SU-DHL-6 (cell line): ENCODE data around the gene AKAP11.

Experiments used
- H2AFZ ChIP-seq: fragments of 200-600 bp; sonication (generic); 2 replicates; pipeline ENCODE4 v1.6.1; 2014; ENCODE audit warnings: low read depth, mild to moderate bottlenecking, moderate library complexity, mixed read lengths, antibody characterized with exemption, low read length; ENCODE audit not compliant: severe bottlenecking
- H3F3A ChIP-seq: fragments of 200-600 bp; shearing (Covaris generic); 2 replicates; pipeline ENCODE4 v1.6.0; 2016; ENCODE audit warnings: antibody characterized with exemption, mild to moderate bottlenecking; ENCODE audit not compliant: insufficient read depth
- H3K27ac ChIP-seq: fragments of 200-600 bp; sonication (generic); 2 replicates; pipeline ENCODE4 v1.5.1; 2016; ENCODE audit warnings: low read depth, mild to moderate bottlenecking, low read length, moderate library complexity, mixed read lengths
- H3K27me3 ChIP-seq: fragments of 200-600 bp; sonication (generic), shearing (Covaris generic); 2 replicates; pipeline ENCODE4 v1.6.0; 2014; ENCODE audit warnings: mild to moderate bottlenecking, low read length
- H3K36me3 ChIP-seq: fragments of 200-600 bp; sonication (generic); 2 replicates; pipeline ENCODE4 v1.6.1; 2014; ENCODE audit warnings: mild to moderate bottlenecking, low read length, mixed read lengths
- H3K4me2 ChIP-seq: fragments of 300-600, 200-600 bp; shearing (Covaris generic), sonication (generic); 2 replicates; pipeline ENCODE4 v1.6.0; 2014; ENCODE audit warnings: low read length, low read depth, mild to moderate bottlenecking; ENCODE audit not compliant: poor library complexity, severe bottlenecking
- H3K4me3 ChIP-seq: fragments of 200-600 bp; sonication (generic); 2 replicates; pipeline ENCODE4 v1.5.1; 2014; ENCODE audit warnings: antibody characterized with exemption, low read length, mild to moderate bottlenecking, mixed read lengths; ENCODE audit not compliant: insufficient read depth, poor library complexity, severe bottlenecking
- H3K79me2 ChIP-seq: fragments of 200-600 bp; sonication (generic); 2 replicates; pipeline ENCODE4 v1.6.1; 2014; ENCODE audit warnings: mild to moderate bottlenecking, low read length, moderate library complexity; ENCODE audit not compliant: insufficient read depth
- H3K9ac ChIP-seq: fragments of 200-600 bp; sonication (generic); 2 replicates; pipeline ENCODE4 v1.7.0; 2014; ENCODE audit warnings: mild to moderate bottlenecking, low read length
- H3K9me2 ChIP-seq: fragments of 200-600 bp; sonication (generic); replicated peaks from 2 replicates; pipeline ENCODE4 v1.6.1; 2014; ENCODE audit warnings: low read length; ENCODE audit not compliant: insufficient read depth
- H3K9me3 ChIP-seq: fragments of 200-600 bp; sonication (generic); 2 replicates; pipeline ENCODE4 v1.6.1; 2014; ENCODE audit warnings: low read length, mixed read lengths; ENCODE audit not compliant: insufficient read depth
- H4K20me1 ChIP-seq: fragments of 200-600 bp; sonication (generic); 2 replicates; pipeline ENCODE4 v1.6.1; 2014; ENCODE audit warnings: low read depth, mild to moderate bottlenecking, antibody characterized with exemption, low read length, moderate library complexity, mixed read lengths
- EZH2phosphoT487 ChIP-seq: fragments of 200-600 bp; sonication (generic), shearing (Covaris generic); conservative IDR thresholded peaks from 2 replicates; pipeline ENCODE4 v1.6.1; 2018; ENCODE audit warnings: mild to moderate bottlenecking, antibody characterized with exemption, low read length, moderate library complexity, mixed read lengths
- TF ChIP-seq, protein P1 (sequence below): fragments of 200-600 bp; sonication (generic); IDR thresholded peaks from one replicate; pipeline ENCODE4 v1.5.1; 2017; ENCODE audit warnings: antibody characterized with exemption, mild to moderate bottlenecking, low read length, moderate library complexity; ENCODE audit not compliant: insufficient read depth, poor library complexity, severe bottlenecking

AKAP11 gene

DNA sequence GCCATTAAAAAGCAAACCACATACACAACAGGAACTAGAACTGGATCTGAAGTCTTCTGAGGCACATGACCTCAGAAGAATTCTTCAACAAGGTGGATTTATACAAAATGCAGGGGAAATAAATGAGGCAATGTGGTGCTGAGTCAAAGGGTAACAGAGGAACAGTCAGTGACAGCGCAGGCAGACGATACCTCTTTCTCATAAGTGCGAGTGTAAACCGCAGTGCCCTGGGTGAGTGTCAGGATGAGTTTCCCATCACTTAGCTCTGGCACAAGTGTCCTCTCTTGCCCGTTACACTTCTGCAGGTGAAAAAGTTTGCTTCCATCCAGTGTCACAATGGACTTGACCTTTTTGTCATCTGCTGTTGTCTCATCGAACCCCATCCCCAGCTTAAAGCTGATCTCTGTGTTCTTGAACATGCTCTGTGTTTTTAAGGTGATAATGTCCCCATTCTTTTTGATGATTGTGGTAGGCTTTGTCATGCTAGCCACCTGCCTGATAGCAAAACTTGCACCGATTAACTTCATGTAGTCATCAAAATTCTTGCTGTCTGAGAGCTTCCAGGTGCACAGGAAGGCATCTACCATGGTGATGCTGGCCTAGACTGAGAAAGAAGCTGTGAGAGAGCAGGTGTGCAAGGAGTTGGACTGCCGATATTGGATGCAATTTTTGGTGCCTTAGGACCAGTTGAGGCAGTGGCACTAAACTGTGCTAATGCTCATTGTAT is 97.3 kb downstream of the AKAP11 start:
- Histone ChIP-seq H3K27ac (no peak overlapping the region), H2AFZ (no peak overlapping the region), H4K20me1 (no peaks in the 10 kb centered on the region), H3K4me2 (no peak overlapping the region), H3F3A (no peaks in the 10 kb centered on the region), H3K9ac (no peak overlapping the region), H3K4me3 (no peak overlapping the region), H3K9me3 (no peaks in the 10 kb centered on the region), H3K9me2 (no peaks in the 10 kb centered on the region), H3K79me2 (no peaks in the 10 kb centered on the region), H3K27me3 (no peaks in the 10 kb centered on the region), H3K36me3 (no peaks in the 10 kb centered on the region)
- no peak for TF ChIP-seq EZH2phosphoT487
- TF ChIP-seq, protein P1, sequence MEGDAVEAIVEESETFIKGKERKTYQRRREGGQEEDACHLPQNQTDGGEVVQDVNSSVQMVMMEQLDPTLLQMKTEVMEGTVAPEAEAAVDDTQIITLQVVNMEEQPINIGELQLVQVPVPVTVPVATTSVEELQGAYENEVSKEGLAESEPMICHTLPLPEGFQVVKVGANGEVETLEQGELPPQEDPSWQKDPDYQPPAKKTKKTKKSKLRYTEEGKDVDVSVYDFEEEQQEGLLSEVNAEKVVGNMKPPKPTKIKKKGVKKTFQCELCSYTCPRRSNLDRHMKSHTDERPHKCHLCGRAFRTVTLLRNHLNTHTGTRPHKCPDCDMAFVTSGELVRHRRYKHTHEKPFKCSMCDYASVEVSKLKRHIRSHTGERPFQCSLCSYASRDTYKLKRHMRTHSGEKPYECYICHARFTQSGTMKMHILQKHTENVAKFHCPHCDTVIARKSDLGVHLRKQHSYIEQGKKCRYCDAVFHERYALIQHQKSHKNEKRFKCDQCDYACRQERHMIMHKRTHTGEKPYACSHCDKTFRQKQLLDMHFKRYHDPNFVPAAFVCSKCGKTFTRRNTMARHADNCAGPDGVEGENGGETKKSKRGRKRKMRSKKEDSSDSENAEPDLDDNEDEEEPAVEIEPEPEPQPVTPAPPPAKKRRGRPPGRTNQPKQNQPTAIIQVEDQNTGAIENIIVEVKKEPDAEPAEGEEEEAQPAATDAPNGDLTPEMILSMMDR = no peak

DNA sequence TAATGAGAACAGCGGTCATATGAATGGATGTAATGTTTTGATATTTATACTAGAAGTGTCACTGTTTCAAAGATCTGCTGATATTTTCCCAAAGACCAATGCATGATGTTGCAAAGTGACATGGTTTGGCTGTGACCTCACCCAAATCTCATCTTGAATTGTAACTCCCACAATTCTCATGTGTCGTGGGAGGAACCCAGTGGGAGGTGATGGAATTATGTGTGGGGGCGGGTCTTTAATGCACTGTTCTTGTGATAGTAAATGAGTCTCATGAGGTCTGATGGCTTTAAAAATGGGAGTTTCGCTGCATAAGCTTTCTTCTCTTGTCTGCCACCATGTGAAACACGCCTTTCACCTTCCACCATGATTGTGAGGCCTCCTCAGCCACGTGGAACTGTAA is 98.3 kb downstream of the AKAP11 start:
- Histone ChIP-seq H3K27ac (no peak overlapping the region), H3K9me3 (no peaks in the 10 kb centered on the region), H3K9ac (no peak overlapping the region), H3F3A (no peaks in the 10 kb centered on the region), H3K9me2 (no peaks in the 10 kb centered on the region), H3K36me3 (no peaks in the 10 kb centered on the region), H4K20me1 (no peaks in the 10 kb centered on the region), H2AFZ (no peak overlapping the region), H3K27me3 (no peaks in the 10 kb centered on the region), H3K4me2 (no peak overlapping the region), H3K79me2 (no peaks in the 10 kb centered on the region), H3K4me3 (no peak overlapping the region)
- TF ChIP-seq, protein P1 = no peak
- no peak for TF ChIP-seq EZH2phosphoT487
